Lung (tissue), 12 donors: ENCODE measurements around the gene MAN2C1. TPM values are rescaled to one million over a fixed set of nuclear protein-coding genes. Genes with fewer than 3 reads are reported as not detected.

Experiments used
- ATAC-seq: fragments of 200-7000 bp; cut with Tn5 transposase; one replicate; pipeline ENCODE4 v1.9.1; 2020; ENCODE audit warnings: moderate number of reproducible peaks; ENCODE audit not compliant: insufficient read depth, low FRiP score
- DNase-seq, 3 donors: peaks; one replicate each; pipeline ENCODE4 v3.0.0-alpha.2; 2013 to 2017
- H3K27ac ChIP-seq, 2 donors: one replicate each; pipeline ENCODE4 v1.5.1; 2013; ENCODE audit warnings: mild to moderate bottlenecking in 2 of 2, moderate library complexity in 2 of 2, control low read depth in 1 of 2, inconsistent platforms in 1 of 2, low read depth in 1 of 2, low read length in 1 of 2
- H3K27me3 ChIP-seq, 3 donors: one replicate each; pipeline ENCODE4 v1.5.1; 2013; ENCODE audit warnings: low read length in 2 of 3; ENCODE audit not compliant: control insufficient read depth in 3 of 3, insufficient read depth in 3 of 3
- H3K36me3 ChIP-seq, 4 donors: one replicate each; pipeline ENCODE4 v1.5.1; 2013; ENCODE audit warnings: low read length in 4 of 4, mild to moderate bottlenecking in 1 of 4, moderate library complexity in 1 of 4; ENCODE audit not compliant: control insufficient read depth in 4 of 4, insufficient read depth in 4 of 4
- H3K4me1 ChIP-seq, 5 donors: one replicate each; pipeline ENCODE4 v1.5.1; 2013; ENCODE audit warnings: low read length in 5 of 5, mild to moderate bottlenecking in 2 of 5, moderate library complexity in 1 of 5; ENCODE audit not compliant: control insufficient read depth in 5 of 5, insufficient read depth in 5 of 5
- H3K4me3 ChIP-seq: one replicate; pipeline ENCODE4 v1.5.1; 2013; ENCODE audit warnings: mild to moderate bottlenecking, control low read depth, moderate library complexity
- H3K9ac ChIP-seq, 2 donors: one replicate each; pipeline ENCODE4 v1.5.1; 2013; ENCODE audit warnings: low read length in 2 of 2, control low read depth in 1 of 2; ENCODE audit not compliant: insufficient read depth in 1 of 2
- H3K9me3 ChIP-seq, 4 donors: one replicate each; pipeline ENCODE4 v1.5.1; 2013; ENCODE audit warnings: low read length in 3 of 4, mild to moderate bottlenecking in 1 of 4, moderate library complexity in 1 of 4; ENCODE audit not compliant: control insufficient read depth in 4 of 4, insufficient read depth in 3 of 4
- CTCF ChIP-seq: IDR thresholded peaks from 2 replicates; pipeline ENCODE4 v1.5.1; 2012; ENCODE audit warnings: mild to moderate bottlenecking; ENCODE audit errors: control extremely low read depth, extremely low read depth
- WGBS, 2 donors: extraction: QIAGEN DNeasy Blood & Tissue Kit; methylation state at CpG; one replicate each; pipeline ENCODE4 v1.1.7; 2013; 5-methylcytosine and 5-hydroxymethylcytosine counted together
- polyA plus RNA-seq, 2 donors: library from polyadenylated mRNA; stranded (reverse); fragments of 200-250 nt; gene quantifications; one replicate each; pipeline ENCODE4 v1.2.1, GENCODE V29; 2013
- total RNA-seq, 2 donors: library from RNA; depleted of rRNA in 1 of 2; stranded (reverse); fragments of >200 nt in 1 of 2; gene quantifications; one replicate each; pipeline ENCODE4 v1.2.1, GENCODE V29; 2014 to 2021
- donor health status: control.
- donor health status: control.
- donor health status: Bipolar disorder and iron deficiency.
- donor health status: healthy.
- donor health status: DM: yes; HTN: yes; CAD: no.

The MAN2C1 gene
- total and polyA plus RNA-seq, 4 donors: 139 to 321 (median 217) TPM

GRCh38 chr15:75367006-75367405 is 1.4 kb downstream of the MAN2C1 start:
- ATAC-seq (no peak), DNase-seq (no peak)
- no peak overlapping the region for H3K4me3 ChIP-seq
- no peak for TF ChIP-seq CTCF
- no peaks in the 10 kb centered on the region for H3K27me3 ChIP-seq
- H3K9ac ChIP-seq: no peak overlapping the region
- peak overlapping the region in 1 of 2 donors; percentile 98 for H3K27ac ChIP-seq
- peaks cover 8 to 42% (median 20%) of the 10 kb centered on the region in 4 donors for H3K36me3 ChIP-seq
- H3K9me3 ChIP-seq: no peaks in the 10 kb centered on the region
- H3K4me1 ChIP-seq: peaks cover 5 to 16% (median 7%) of the 10 kb centered on the region in 5 donors

GRCh38 chr15:75366163-75366562 is 2.2 kb downstream of the MAN2C1 start:
- H3K9me3 ChIP-seq: no peaks in the 10 kb centered on the region
- H3K4me3 ChIP-seq: no peak overlapping the region
- H3K9ac ChIP-seq: no peak overlapping the region
- DNase-seq (no peak), ATAC-seq (no peak)
- H3K27me3 ChIP-seq: no peaks in the 10 kb centered on the region
- H3K4me1 ChIP-seq: peaks cover 5 to 16% (median 7%) of the 10 kb centered on the region in 5 donors
- no peak for TF ChIP-seq CTCF
- H3K27ac ChIP-seq: no peak overlapping the region
- WGBS, 2 donors: 92 to 96% methylated on average over 3 of the region's 3 CpGs
- H3K36me3 ChIP-seq: peaks cover 2 to 45% (median 12%) of the 10 kb centered on the region in 4 donors

GRCh38 chr15:75364881-75365280 is 3.5 kb downstream of the MAN2C1 start:
- ATAC-seq (no peak), DNase-seq (no peak)
- no peak overlapping the region for H3K9ac ChIP-seq
- H3K27ac ChIP-seq: no peak overlapping the region
- WGBS, 2 donors: 90 to 98% methylated on average over 6 of the region's 6 CpGs
- H3K36me3 ChIP-seq: peaks cover 0 to 53% (median 7%) of the 10 kb centered on the region in 4 donors
- H3K4me3 ChIP-seq: no peak overlapping the region
- no peak for TF ChIP-seq CTCF
- no peaks in the 10 kb centered on the region for H3K9me3 ChIP-seq
- H3K27me3 ChIP-seq: no peaks in the 10 kb centered on the region
- peaks cover 5 to 16% (median 7%) of the 10 kb centered on the region in 5 donors for H3K4me1 ChIP-seq

GRCh38 chr15:75363786-75364185 is 4.6 kb downstream of the MAN2C1 start:
- Histone ChIP-seq H3K4me3 (no peak overlapping the region), H3K27ac (no peak overlapping the region), H3K4me1 (peaks cover 0 to 7% (median 2%) of the 10 kb centered on the region in 5 donors), H3K27me3 (no peaks in the 10 kb centered on the region), H3K36me3 (peaks cover 4 to 64% (median 8%) of the 10 kb centered on the region in 4 donors), H3K9me3 (no peaks in the 10 kb centered on the region), H3K9ac (no peak overlapping the region)
- DNase-seq (no peak), ATAC-seq (no peak)
- TF ChIP-seq CTCF: no peak
- 92 to 96% methylated on average over 9 of the region's 9 CpGs for WGBS, 2 donors
